Measurements from ENCODE around the gene PER3.
"Not testable (repeated sequence)": the region's sequence is repeated elsewhere in the genome, so short reads cannot be mapped to it uniquely, and the experiment has no call there.

PER3 gene

DNA sequence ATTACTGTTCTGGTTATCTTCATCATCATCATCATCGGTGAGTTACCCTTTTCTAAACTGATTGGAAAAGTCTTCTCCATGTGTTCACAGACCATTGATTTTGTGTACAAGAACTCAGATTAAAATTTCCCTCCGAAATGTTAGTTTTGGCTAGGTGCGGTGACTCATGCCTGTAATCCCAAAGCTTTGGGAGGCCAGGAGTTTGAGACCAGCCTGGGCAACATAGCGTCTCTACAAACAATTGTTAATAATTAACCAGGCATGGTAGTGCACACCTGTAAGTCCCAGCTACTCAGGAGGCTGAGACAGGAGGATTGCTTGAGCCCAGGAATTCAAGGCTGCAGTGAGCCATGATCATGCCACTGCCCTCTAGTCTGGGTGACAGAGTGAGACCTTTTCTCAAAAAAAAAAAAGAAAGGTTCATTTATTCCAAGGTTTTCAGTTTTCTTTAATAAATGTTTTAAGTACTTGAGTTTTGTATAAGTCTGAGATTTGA lies 5.9 kb upstream of the PER3 start:
- no peak for DNase-seq (ENCODE audit: low read depth in 2 of 2)

DNA sequence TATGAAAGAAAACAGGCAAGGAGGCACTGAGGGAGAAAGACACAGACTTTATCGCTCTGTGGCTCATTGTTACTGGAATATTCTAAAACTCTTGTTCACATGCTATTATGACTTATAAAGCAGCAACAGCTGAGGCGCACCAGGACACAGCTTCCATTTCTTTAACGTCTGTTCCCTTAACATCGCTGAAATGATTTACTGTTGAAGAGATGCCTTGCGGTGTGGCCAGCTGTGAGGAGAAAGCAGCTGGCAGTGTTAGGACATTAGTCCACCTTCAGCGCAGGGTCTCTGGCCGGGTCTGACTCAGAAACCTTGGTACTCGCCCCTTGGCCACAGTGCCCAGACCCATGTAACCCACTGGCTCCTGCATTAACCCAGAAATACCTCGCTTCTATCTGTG lies 3.1 kb upstream of the PER3 start:
- no peak for DNase-seq (ENCODE audit: low read depth in 2 of 2)

DNA sequence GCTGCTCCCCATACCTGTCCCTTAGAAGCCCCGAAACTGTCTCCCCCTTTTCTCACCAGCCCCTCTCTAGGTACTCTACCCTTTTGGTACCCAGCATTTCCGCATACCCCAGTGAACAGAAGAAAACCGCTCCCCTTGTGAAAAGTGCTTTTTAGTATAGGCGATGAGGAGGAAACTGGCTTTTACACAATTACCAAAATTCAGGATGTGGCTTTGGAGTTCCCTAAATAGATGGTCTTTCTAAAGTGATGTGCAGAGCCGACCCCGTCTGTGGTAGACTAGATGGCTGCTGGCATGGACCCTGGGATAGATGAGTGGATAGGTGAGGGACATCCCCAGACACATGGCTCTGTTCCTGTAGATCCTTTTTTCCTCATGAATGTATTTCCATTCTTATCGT lies 2.6 kb upstream of the PER3 start:
- DNase-seq (ENCODE audit: low read depth in 2 of 2) = no peak

DNA sequence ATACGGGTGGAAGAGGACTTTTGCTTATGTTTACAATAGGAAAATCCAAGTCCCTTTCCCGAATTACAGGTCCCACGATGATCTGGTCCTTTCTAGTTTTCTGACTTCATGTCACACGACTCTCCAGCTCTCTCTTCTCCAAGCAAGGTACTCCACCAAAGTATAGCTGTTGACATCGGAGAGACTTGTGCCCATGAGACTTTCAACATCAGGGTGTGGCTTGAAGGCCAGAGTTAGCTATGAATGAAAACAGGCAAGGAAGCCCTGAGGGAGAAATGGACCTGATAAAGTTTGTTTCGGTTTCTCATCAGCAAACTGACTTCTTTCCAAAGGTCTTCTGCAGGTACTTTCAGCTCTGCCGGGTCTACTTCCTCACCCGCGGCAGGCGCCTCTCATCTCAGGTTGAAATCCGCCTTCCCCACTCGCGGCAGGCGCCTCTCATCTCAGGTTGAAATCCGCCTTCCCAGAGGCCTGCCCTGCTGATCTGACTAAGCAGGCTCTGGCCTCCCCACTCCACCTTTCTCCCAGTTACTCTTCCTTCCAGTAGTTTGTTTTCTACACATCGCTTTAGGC lies 2.1 kb upstream of the PER3 start:
- DNase-seq (ENCODE audit: low read depth in 2 of 2) = no peak

DNA sequence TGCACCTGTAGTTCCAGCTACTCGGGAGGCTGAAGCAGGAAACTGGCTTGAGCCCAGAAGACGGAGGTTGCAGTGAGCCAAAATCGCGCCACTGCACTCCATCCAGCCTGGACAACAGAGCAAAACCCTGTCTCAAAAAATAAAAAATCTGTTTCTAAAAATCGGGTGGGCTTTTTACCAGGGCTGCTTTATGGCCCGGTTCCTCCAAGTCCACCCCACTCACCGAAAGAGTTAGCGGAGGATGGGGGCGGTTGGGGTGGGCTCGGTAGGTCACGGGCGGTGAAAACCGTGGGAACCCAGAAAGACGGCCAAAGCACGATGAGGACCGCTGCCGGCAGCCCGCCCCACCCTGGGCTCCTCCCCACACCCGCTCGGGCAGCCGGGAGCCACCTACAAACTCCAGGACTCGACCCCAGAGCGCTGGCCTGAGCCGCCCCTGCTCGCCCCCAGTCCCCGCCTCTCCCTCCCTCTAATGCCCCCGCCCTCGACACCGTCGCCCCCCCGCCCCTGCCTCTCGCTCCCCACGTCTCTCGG lies 846 bp upstream of the PER3 start:
- DNase-seq (ENCODE audit: low read depth in 2 of 2) = no peak

DNA sequence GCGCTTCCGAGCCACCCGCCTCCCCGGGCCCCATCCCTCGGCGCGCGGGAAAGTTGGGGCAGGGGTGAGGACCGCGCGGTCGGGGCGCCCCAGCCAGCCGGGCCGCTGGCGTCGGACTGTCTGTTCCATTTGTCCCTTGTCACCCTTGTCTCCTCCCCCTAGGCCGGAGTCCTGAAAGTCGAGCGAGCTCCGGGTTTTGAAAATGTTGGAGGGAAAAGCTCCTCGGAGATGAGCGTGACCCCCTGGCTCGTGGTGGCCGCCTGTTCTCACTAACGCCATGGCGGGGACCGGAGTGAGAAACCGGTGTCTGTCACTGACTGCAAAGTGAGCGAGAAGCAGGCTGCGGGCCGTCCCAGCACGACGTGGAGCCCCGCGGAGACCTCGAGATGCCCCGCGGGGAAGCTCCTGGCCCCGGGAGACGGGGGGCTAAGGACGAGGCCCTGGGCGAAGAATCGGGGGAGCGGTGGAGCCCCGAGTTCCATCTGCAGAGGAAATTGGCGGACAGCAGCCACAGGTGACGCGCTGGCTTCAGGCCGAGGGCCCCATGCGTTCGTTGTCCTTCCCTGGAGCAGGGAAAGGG lies 491 bp downstream of the PER3 start:
- DNase-seq (ENCODE audit: low read depth in 2 of 2) = no peak

DNA sequence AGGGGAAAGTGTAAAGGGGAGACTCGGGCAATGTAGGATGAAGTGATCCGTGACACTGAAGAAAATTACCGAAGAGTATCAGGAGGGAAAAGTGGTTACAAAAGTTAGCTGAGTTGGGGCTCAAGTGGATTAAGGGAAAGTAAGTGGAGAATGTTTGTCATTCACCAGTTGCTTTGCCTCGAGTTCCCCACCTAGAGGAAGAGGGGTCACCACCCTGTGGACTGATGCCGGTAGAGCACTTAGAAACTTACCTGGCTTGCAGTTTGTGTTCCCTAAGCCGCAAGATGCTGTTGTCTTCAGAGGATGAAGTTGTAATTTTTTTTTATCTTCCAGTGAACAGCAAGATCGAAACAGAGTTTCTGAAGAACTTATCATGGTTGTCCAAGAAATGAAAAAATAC lies 1.0 kb downstream of the PER3 start:
- DNase-seq (ENCODE audit: low read depth in 2 of 2) = no peak

DNA sequence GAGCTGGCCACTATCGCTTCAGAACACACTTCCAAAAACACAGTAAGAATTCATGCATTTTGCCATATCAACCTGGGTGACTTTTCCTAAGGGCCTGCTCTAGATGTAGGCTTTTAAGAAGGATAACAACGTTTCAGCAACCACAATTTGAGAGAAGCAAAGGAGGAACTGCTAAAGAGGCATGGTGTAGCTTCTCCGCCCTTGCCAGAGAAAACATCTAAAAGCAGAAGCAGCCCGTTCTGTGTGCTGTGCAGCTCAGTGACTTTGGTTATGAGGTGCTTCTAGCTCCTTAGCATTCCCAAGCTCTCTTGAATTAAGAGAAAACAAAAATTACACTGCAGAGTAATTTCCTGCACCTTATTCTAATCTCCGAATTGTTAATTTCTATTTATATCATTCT lies 2.7 kb downstream of the PER3 start:
- no peak for DNase-seq (ENCODE audit: low read depth in 2 of 2)

DNA sequence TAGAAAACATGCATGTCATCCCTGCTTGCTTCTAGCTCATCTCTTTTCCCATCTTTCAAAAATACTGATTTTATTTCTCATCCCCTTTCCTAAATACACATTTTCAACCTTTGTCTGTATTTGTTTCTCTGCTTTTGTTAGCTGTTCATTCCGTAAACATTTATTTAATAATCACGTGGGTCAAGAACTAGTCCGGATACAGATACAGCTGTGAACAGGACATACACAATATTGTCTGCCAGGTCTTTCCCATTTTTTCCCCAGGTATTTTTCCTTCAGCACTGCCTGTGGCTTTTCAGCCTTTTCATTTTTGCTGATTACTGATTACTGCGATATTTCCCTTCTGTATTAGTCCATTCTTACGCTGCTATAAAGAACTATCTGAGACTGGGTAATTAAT lies 5.7 kb downstream of the PER3 start:
- DNase-seq (ENCODE audit: low read depth in 2 of 2) = no peak

DNA sequence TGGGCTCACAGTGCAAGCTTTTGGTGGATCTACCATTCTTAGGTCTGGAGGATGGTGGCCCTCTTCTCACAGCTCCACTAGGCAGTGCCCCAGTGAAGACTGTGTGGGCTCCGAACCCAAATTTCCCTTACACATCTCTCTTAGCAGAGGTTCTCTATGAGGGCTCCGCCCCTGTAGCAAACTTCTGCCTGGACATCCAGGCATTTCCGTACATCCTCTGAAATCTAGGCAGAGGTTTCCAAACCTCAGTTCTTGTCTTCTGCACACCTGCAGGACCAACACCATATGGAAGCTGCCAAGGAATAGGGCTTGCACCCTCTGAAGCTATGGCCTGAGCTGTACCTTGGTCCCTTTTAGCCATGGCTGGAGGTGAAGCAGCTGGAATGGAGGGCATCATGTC lies 6.9 kb downstream of the PER3 start:
- DNase-seq (ENCODE audit: low read depth in 2 of 2) = not testable (repeated sequence)

DNA sequence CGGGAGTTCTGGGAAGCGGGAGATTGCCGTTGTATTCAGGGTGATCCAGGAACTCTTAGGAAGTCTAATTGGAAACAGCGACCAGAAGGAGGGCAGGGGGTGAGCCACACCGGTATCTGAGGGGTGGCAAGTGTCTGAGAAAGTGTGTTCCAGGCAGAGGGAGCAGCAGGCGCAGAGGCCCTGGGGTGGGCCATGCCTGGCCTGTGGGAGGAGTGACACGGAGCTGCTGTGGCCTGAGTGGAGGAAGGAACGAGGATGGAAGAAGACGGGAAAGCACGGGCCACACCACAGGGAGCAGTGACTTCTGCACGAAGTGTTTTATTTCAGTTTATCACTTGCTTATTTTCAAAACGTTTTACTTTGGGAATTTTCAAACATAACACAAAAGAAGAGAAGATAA lies 11.3 kb downstream of the PER3 start:
- DNase-seq (ENCODE audit: low read depth in 2 of 2) = no peak

DNA sequence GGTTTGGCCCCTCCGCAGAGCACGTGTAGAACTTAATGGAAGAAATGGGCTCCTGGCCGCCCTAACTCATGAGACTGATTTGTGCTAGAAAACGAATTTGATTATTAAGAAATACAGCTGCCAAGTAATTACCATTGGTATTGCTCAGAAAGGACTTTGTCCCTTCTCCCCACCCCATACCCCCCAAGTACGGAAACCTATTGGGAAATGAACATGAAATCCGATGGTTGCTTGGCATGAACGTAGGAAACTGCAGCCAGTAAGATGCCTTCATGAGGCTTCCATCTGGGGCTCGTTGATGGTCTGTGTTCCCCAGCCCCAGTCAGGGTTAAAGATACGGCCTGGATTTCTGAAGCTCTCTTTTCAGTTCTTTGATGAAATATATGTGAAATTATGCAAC lies 21.4 kb downstream of the PER3 start:
- DNase-seq (ENCODE audit: low read depth in 2 of 2) = no peak

DNA sequence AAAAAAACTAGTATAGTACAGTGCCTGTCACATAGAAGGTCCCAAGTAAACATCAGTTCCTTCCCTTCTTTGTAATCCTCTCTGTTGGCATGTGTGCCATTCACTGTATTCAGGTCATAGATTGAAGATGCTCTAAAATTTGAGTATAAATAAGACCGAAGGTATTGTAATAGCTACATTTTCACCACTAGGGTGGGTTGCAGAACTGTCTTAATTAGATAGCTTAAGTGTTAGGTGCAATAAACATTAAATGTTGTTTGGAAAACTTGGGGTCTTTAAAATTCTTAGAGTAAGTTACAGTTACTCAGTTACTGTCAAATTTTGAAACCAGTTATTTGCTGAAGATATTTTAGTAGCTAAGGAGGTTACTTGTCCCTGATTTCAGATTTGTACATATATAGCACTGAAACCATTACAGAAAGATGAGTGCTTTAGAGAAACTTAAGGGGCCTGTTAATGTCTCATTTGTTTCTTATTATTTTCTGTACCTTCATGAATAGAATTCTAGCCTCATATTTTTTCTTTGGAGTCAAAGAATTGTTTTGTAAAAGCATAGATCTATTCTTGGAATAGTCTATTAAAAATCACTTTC lies 24.3 kb downstream of the PER3 start:
- DNase-seq (ENCODE audit: low read depth in 2 of 2) = no peak

DNA sequence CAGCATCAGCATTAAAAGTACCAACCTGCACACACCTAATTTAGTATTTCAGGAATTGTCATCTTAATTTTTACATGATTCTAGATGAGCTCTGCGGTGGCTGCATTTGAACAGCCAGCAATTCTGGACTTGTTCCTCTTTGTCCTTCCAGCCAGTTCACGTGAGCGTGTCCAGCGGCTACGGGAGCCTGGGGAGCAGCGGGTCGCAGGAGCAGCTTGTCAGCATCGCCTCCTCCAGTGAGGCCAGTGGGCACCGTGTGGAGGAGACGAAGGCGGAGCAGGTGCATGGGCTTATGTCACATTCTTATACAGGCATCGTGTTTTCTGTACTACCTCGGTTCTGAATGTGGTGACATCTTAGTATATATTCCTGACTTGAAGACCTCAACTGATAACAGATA lies 25.7 kb downstream of the PER3 start:
- DNase-seq (ENCODE audit: low read depth in 2 of 2) = no peak

DNA sequence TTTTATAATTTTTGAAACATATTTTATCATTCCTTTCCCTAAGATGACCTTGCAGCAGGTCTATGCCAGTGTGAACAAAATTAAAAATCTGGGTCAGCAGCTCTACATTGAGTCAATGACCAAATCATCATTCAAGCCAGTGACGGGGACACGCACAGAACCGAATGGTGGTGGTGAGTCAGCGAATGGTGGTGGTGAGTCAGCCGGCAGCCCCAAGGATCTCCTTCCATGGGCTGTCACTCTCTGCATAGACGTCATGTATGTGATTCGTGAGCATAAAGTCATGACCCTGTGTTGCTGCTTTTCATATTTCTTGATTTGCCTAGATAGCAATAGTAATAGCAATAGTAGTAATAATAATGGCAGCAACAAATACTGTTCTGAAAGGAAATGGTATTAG lies 26.3 kb downstream of the PER3 start:
- DNase-seq (ENCODE audit: low read depth in 2 of 2) = peak in 1 of 2 donors; percentile 1

DNA sequence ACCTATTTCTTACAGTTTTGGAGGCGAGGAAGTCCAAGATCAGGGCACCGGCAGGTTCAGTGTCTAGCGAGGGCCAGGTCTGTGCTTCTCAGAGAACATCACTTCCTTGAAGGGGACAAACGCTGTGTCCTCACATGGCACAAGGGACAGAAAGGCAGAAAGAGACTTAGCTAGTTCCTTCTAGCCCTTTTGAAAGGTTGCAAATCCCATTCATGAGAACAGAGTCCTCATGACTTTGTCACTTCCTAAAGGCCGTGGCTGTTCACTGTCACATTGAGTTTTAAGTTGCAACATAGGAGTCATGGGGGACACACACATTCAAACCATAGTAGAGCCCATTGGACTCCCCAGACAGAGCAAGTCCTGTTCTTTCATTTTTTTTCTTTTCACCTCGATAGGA lies 27.4 kb downstream of the PER3 start:
- no peak for DNase-seq (ENCODE audit: low read depth in 2 of 2)

DNA sequence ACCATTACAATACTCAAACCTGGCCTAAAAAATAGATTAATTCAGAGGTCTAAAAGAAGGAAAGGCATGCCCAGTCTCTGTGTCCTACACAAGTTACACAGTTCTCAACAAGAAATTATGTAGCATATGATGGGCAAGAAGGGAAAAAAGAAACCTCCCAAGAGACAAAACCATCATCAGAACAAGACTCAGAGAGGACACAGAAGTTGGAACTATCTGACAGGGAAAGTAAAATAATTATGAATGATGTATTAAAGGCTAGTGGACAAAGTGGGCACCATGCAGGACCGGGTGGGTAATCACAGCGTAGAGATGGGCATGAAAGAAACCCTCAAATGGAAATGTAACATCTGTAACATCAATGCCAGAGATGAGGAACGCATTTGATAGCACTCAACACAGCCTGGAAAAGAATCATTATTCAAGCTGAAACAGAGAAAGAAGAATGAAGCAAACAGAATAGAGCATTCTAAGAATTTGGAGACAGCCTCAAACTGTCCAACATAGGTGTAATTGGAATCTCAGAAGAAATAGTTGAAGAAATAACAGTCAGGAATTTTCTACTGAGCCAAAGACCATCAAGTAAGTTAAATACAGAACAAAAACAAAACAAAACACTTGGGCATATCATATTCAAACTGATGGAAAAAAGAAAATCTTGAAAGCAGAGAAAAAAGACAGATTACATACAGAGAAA lies 29.7 kb downstream of the PER3 start:
- DNase-seq (ENCODE audit: low read depth in 2 of 2) = no peak

DNA sequence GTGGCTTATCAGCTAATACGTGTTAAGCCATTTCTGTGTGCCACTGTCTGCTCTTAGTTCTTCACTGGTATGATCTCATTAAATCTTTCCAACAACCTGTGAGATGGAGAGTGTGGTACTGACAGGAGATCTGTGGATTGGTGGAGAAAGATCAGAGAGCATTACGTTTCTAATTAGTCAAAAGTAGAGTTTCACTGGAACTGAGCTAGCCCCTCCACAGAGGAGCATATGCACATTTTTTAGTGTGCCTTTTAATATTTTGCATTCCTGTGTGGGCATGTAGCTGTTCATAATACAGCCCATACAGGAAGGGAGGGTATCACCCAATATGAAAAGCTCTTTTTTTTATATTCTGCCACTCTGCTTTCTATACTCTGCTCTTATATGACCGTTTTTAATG lies 37.2 kb downstream of the PER3 start:
- no peak for DNase-seq (ENCODE audit: low read depth in 2 of 2)

DNA sequence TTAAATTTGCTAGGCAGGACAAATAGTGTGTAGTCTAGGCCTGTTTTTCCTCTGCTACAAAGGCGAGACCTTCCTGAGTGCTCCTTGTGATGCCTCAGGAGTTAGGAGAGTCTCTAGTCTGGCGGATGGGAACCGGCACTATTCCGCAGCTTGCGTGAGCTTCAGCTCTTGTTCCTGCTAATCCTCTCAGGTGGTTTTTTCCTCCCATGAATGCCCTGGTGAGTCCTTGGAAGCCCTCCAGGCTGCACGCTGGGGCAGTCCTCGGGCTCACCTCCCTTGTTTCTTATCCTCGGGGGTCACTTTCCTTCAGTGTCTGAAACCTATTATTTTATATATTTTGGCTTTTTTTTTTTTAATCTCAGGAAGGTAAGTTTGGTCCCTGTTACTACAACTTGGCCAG lies 40.6 kb downstream of the PER3 start:
- DNase-seq (ENCODE audit: low read depth in 2 of 2) = no peak

DNA sequence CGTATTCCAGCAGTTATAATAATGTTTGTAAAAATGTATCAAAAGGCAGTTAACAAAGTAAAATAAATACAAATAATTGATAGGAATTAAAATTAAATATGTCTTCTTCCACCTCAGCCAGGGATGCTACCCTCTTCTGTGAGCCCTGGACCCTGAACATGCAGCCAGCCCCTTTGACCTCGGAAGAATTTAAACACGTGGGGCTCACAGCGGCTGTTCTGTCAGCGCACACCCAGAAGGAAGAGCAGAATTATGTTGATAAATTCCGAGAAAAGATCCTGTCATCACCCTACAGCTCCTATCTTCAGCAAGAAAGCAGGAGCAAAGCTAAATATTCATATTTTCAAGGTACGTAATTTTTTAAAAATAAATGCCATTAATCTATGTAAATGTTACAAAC lies 42.3 kb downstream of the PER3 start:
- DNase-seq (ENCODE audit: low read depth in 2 of 2) = no peak

DNA sequence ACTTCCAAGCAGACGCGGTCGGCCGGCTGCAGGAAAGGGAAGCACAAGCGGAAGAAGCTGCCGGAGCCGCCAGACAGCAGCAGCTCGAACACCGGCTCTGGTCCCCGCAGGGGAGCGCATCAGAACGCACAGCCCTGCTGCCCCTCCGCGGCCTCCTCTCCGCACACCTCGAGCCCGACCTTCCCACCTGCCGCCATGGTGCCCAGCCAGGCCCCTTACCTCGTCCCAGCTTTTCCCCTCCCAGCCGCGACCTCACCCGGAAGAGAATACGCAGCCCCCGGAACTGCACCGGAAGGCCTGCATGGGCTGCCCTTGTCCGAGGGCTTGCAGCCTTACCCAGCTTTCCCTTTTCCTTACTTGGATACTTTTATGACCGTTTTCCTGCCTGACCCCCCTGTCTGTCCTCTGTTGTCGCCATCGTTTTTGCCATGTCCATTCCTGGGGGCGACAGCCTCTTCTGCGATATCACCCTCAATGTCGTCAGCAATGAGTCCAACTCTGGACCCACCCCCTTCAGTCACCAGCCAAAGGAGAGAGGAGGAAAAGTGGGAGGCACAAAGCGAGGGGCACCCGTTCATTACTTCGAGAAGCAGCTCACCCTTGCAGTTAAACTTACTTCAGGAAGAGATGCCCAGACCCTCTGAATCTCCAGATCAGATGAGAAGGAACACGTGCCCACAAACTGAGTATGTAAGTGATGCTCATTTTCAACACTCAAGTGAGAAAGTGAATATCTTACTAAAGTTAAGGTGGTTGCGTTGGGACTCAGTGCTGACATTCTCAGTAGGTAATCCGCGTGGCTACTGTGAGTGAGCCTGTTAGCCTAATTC lies 43.2 kb downstream of the PER3 start:
- no peak for DNase-seq (ENCODE audit: low read depth in 2 of 2)

DNA sequence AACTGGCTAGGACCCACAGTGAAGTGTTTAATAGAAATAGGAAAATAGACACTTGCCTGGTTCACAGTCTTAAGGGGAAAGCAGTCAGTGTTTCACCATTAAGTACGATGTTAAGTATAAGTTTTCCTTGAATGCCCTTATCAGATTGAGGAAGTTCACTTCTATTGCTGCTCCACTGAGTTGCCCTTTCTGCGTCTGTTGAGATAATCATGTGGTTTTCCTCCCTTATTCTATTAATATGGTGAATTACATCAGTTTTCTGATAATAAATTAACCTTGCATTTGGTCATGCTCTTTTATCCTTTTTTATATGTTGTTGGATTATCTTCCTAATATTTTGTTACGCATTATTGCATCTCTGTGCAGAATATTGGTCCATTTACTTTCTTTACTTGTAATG lies 47.4 kb downstream of the PER3 start:
- DNase-seq (ENCODE audit: low read depth in 2 of 2) = no peak

Measured in stimulated activated CD8-positive, alpha-beta memory T cell treated with anti-CD3 and anti-CD28 coated beads, Interleukin-15, amount 100 ng/mL, for 4 hours (primary cell).